Peyer's patch (tissue), 4 donors: ENCODE measurements around the gene SLC23A2. TPM values are rescaled to one million over a fixed set of nuclear protein-coding genes. Genes with fewer than 3 reads are reported as not detected.

ENCODE experiments used
- DNase-seq, 3 donors: peaks; one replicate each; pipeline ENCODE4 v3.0.0-alpha.2; 2017 to 2019
- H3K27ac ChIP-seq, 4 donors: fragments of 200-600 bp; sonication (generic); one replicate each; pipeline ENCODE4 v1.5.1; 2016 to 2019
- H3K27me3 ChIP-seq, 2 donors: fragments of 200-600 bp; sonication (generic); one replicate each; pipeline ENCODE4 v1.5.1; 2019
- H3K36me3 ChIP-seq, 3 donors: fragments of 200-600 bp; sonication (generic); one replicate each; pipeline ENCODE4 v1.5.1; 2016 to 2019
- H3K4me1 ChIP-seq, 4 donors: fragments of 200-600 bp; sonication (generic); one replicate each; pipeline ENCODE4 v1.5.1; 2016 to 2019
- H3K4me3 ChIP-seq, 4 donors: fragments of 200-600 bp; sonication (generic); 1 replicate in 3 of 4; 2 replicates in 1 of 4; pipeline ENCODE4 v1.5.1; 2016 to 2019; ENCODE audit warnings: mild to moderate bottlenecking in 1 of 4
- H3K9me3 ChIP-seq, 4 donors: fragments of 200-600 bp; sonication (generic); one replicate each; pipeline ENCODE4 v1.5.1; 2016 to 2019; ENCODE audit warnings: mild to moderate bottlenecking in 1 of 4
- CTCF ChIP-seq, 6 experiments: fragments of 450-650 bp in 4 of 6; fragments of 200-600 bp in 2 of 6; sonication (generic) in 1 of 6; IDR thresholded peaks; one replicate each; pipeline ENCODE4 v1.5.1; 2017 to 2019; ENCODE audit warnings: antibody characterized with exemption in 6 of 6, mild to moderate bottlenecking in 3 of 6, moderate library complexity in 1 of 6
- POLR2A ChIP-seq, 2 donors: fragments of 450-650 bp; IDR thresholded peaks; one replicate each; pipeline ENCODE4 v1.5.1; 2017; ENCODE audit warnings: antibody characterized with exemption in 2 of 2, mild to moderate bottlenecking in 2 of 2, moderate library complexity in 2 of 2
- total RNA-seq, 4 donors: library from RNA; depleted of rRNA; stranded (reverse); fragments of >200 nt; gene quantifications; one replicate each; pipeline ENCODE4 v1.1.0, GENCODE V29; 2016

The SLC23A2 gene
- total RNA-seq, 4 donors from 2014 or later: 4.2 to 18.2 (median 11.0) TPM

DNA sequence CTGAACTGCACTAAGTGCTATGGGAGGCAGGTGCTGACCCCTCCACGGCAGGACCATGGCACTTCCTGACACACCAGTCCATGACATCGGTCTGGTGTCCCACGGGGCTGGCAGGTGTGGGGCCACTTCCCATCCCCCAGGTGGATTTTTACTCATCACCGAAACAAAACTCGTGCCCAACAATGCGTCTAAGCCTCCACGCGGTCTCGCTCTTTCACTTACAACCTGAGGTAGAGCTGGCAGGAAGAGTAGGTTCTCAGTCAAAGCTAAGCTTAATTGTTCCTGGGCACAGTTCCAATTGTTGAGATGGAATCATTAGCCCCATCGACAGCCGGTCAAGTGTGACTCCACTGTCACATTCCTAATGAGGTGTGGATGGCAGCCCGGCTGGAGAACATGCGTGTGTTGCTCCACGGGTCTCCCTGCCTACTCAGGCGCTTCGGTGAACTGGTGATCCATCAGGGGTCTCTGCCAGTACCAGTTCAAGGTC, 125.7 kb downstream of the SLC23A2 start:
- no peaks in the 10 kb centered on the region for H3K9me3 ChIP-seq
- H3K4me1 ChIP-seq: no peaks in the 10 kb centered on the region
- DNase-seq: no peak
- no peak for TF ChIP-seq CTCF (IDR thresholded peaks at IDR 0.05)
- no peak for TF ChIP-seq POLR2A (IDR thresholded peaks at IDR 0.05)
- peaks cover 0 to 31% (median 0%) of the 10 kb centered on the region in 3 donors for H3K36me3 ChIP-seq
- H3K27me3 ChIP-seq: no peaks in the 10 kb centered on the region
- H3K27ac ChIP-seq: no peak overlapping the region
- H3K4me3 ChIP-seq: no peak overlapping the region

GRCh38 chr20:4873396-4873795, 127.9 kb downstream of the SLC23A2 start:
- no peaks in the 10 kb centered on the region for H3K9me3 ChIP-seq
- H3K36me3 ChIP-seq: peaks cover 0 to 27% (median 0%) of the 10 kb centered on the region in 3 donors
- TF ChIP-seq CTCF (IDR thresholded peaks at IDR 0.05): no peak
- TF ChIP-seq POLR2A (IDR thresholded peaks at IDR 0.05): no peak
- no peaks in the 10 kb centered on the region for H3K4me1 ChIP-seq
- no peak overlapping the region for H3K4me3 ChIP-seq
- DNase-seq: no peak
- H3K27ac ChIP-seq: no peak overlapping the region
- H3K27me3 ChIP-seq: no peaks in the 10 kb centered on the region

DNA sequence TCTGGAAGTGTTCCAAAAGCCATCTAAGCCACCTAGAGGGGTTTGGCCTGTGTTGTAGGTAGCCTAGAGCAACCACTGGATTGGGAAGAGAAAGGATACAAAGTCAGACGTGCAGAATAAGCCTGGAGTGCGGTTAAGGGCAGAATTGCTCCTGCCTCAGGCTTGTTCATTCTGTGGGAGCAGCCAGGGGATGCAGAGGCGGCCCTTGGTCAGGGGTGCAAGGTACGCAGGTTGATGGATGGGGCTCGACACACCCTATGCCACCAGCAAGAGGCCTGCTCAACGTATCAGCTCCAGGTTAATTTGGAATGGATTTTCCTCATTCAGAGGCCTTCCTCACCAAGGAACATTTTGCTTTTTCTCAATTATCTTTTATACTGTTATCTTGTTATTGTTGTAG, 129.8 kb downstream of the SLC23A2 start:
- no peak for DNase-seq
- Histone ChIP-seq H3K36me3 (peaks cover 0 to 27% (median 0%) of the 10 kb centered on the region in 3 donors), H3K4me1 (no peaks in the 10 kb centered on the region), H3K4me3 (no peak overlapping the region), H3K27me3 (no peaks in the 10 kb centered on the region), H3K9me3 (no peaks in the 10 kb centered on the region), H3K27ac (no peak overlapping the region)
- TF ChIP-seq POLR2A (IDR thresholded peaks at IDR 0.05): no peak
- TF ChIP-seq CTCF (IDR thresholded peaks at IDR 0.05): no peak

DNA sequence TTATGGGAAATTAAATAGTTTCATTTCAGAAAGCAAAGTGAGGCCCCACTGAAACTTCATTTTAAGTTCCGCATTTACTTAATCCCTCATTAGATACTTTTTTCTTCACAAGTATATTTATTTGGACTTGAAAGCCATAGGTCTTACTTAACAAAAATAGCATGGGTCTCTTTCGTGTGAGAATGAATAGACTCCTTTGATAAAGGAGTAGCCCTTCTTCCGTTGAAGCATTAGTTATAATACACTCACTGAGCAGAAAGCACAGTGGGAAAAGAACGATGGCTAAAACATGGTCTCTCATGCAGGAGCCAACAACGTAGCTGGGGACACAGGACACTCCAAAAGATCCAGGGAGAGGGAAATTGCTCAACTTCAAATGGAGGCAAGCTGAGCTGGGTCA, 130.4 kb downstream of the SLC23A2 start:
- TF ChIP-seq POLR2A (IDR thresholded peaks at IDR 0.05) (no peak), CTCF (IDR thresholded peaks at IDR 0.05) (no peak)
- Histone ChIP-seq H3K4me3 (no peak overlapping the region), H3K36me3 (peaks cover 0 to 27% (median 0%) of the 10 kb centered on the region in 3 donors), H3K9me3 (no peaks in the 10 kb centered on the region), H3K27ac (no peak overlapping the region), H3K27me3 (no peaks in the 10 kb centered on the region), H3K4me1 (no peaks in the 10 kb centered on the region)
- DNase-seq: no peak

- DNase-seq: no peak
- Histone ChIP-seq H3K36me3 (peaks cover 0 to 27% (median 0%) of the 10 kb centered on the region in 3 donors), H3K27me3 (no peaks in the 10 kb centered on the region), H3K4me1 (no peaks in the 10 kb centered on the region), H3K4me3 (peak overlapping the region in 2 of 4 donors; percentile 10 to 39), H3K27ac (peak overlapping the region in 1 of 4 donors; percentile 10), H3K9me3 (no peaks in the 10 kb centered on the region)
- TF ChIP-seq CTCF (IDR thresholded peaks at IDR 0.05): no peak
- TF ChIP-seq POLR2A (IDR thresholded peaks at IDR 0.05): no peak
Observed at GRCh38 chr20:4869290-4870193, 131.8 kb downstream of the SLC23A2 start.
